ENCODE data around the gene VAPB. TPM values are rescaled to one million over a fixed set of nuclear protein-coding genes. Genes with fewer than 3 reads are reported as not detected.
A peak's percentile ranks its signal among the peaks of the same experiment; 100 is the strongest.

VAPB gene
- total RNA-seq, 5 donors from 2014 or later (not counting 1 experiment from before 2014, with no cell fraction given): 26.4 to 35.0 (median 30.8) TPM

DNA sequence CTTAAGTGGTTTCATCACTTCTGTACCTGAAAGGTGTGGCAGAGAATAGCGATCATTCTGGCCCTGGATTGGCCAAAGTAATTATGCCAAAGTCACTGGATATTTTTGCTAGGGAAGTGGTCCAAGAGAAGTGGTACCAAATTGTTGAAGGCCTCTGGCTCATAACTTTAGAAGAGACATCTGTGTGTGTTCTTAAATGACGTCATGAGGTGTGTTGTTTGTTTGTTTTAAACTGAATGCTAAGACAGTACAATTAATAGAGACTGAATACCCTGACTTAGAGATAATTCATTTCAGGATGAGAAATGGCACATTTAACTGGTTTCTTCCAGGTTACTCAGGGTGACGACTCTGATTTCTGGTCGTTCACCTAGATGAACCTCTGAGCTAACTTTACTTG lies 3.3 kb downstream of the VAPB start:
- CTCF ChIA-PET: interaction anchor here in 1 of 2 donors (1.2 kb wide), 1 partner anchor 40 kb away, joined by 3 read pairs; no protein-coding TSS in a partner anchor
- Mint-ChIP-seq H3K9me3 (no peaks in the 10 kb centered on the region), H3K4me1 (peaks cover 72 to 83% (median 74%) of the 10 kb centered on the region in 3 donors), H3K27ac (peak overlapping the region in 1 of 2 donors; percentile 48), H3K36me3 (peaks cover 23% of the 10 kb centered on the region), H3K27me3 (no peaks in the 10 kb centered on the region), H3K4me3 (peak overlapping the region in 2 of 3 donors; percentile 31 to 82)
- H3K27me3 ChIP-seq (replicated peaks in 1 of 2; ENCODE audit: control insufficient read depth in 2 of 2, extremely low read depth in 1 of 2, insufficient read depth in 2 of 2, low read length in 1 of 2): no peaks in the 10 kb centered on the region
- H3K9me3 ChIP-seq: no peaks in the 10 kb centered on the region
- 100% methylated on average over 1 of the region's 4 CpGs for WGBS (ENCODE audit: insufficient coverage)
- no peak overlapping the region for H3K27ac ChIP-seq (ENCODE audit: low read length)
- peaks cover 0 to 11% of the 10 kb centered on the region in 2 donors for H3K36me3 ChIP-seq (ENCODE audit: control insufficient read depth in 2 of 2, extremely low read depth in 1 of 2, insufficient read depth in 1 of 2, low read length in 1 of 2)
- POLR2A ChIA-PET: no interaction called here
- H3K4me1 ChIP-seq (ENCODE audit: control insufficient read depth in 1 of 2, extremely low read depth in 1 of 2, insufficient read depth in 2 of 2, low read length in 2 of 2): peaks cover 36 to 40% of the 10 kb centered on the region in 2 experiments
- no peak overlapping the region for H3K4me3 ChIP-seq (ENCODE audit: control insufficient read depth in 1 of 2, extremely low read depth in 1 of 2, low read length in 1 of 2)
- no peak for ATAC-seq (replicated peaks in 1 of 4)
- no peak for DNase-seq

DNA sequence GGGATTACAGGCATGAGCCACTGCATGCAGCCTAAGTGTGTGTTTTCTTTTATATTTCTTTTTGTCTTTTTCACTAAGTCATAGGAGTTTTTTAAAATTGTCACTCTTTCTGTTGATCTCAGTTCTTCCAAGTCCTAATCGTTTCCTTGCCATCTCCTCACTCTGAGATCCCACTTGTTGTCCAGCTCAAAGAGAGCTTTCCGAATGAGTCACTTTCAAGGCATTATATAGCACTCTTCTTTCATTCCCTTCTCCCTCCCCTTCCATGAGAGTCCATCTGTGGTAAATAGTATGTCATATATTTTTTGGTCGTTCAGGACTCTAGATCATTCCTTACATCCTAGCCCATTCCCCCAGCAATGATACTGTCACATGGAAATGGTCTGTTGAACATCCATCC lies 4.3 kb downstream of the VAPB start:
- H3K4me3 Mint-ChIP-seq: peak overlapping the region in 2 of 3 donors; percentile 25 to 82
- no peaks in the 10 kb centered on the region for H3K27me3 Mint-ChIP-seq
- Histone ChIP-seq H3K27me3 (replicated peaks in 1 of 2; ENCODE audit: control insufficient read depth in 2 of 2, extremely low read depth in 1 of 2, insufficient read depth in 2 of 2, low read length in 1 of 2) (no peaks in the 10 kb centered on the region), H3K27ac (ENCODE audit: low read length) (no peak overlapping the region), H3K36me3 (ENCODE audit: control insufficient read depth in 2 of 2, extremely low read depth in 1 of 2, insufficient read depth in 1 of 2, low read length in 1 of 2) (peaks cover 0 to 11% of the 10 kb centered on the region in 2 donors), H3K4me1 (ENCODE audit: control insufficient read depth in 1 of 2, extremely low read depth in 1 of 2, insufficient read depth in 2 of 2, low read length in 2 of 2) (peaks cover 38 to 41% of the 10 kb centered on the region in 2 experiments), H3K4me3 (ENCODE audit: control insufficient read depth in 1 of 2, extremely low read depth in 1 of 2, low read length in 1 of 2) (no peak overlapping the region), H3K9me3 (no peaks in the 10 kb centered on the region)
- ATAC-seq (replicated peaks in 1 of 4) (no peak), DNase-seq (no peak)
- H3K9me3 Mint-ChIP-seq: no peaks in the 10 kb centered on the region
- POLR2A ChIA-PET: no interaction called here
- peaks cover 28% of the 10 kb centered on the region for H3K36me3 Mint-ChIP-seq
- no peak overlapping the region for H3K27ac Mint-ChIP-seq
- no CpG with 5 or more reads among the region's 3 CpGs for WGBS (ENCODE audit: insufficient coverage)
- CTCF ChIA-PET: interaction anchor here in 1 of 2 donors (1.2 kb wide), 1 partner anchor 39 kb away, joined by 3 read pairs; no protein-coding TSS in a partner anchor
- H3K4me1 Mint-ChIP-seq: peaks cover 79 to 87% (median 83%) of the 10 kb centered on the region in 3 donors

DNA sequence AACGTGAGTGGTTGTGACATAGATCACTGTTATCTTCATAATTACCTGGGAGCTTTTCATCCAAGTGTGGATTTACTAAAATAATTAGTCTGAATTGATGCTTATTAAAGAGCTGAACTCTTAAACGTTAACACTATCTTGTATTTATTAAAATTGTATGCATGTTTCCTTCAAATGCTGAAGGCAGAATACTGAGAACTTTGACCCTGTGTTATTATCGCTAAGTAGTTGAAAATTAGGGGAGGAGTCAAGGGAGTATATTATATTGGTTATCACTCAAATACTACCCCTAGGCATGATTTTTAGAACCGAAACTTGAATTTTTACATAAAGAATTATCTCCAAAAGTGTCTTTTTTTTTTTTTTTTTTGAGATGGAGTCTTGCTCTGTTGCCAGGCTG lies 5.8 kb downstream of the VAPB start:
- WGBS (ENCODE audit: insufficient coverage): no CpG with 5 or more reads among the region's 4 CpGs
- no peaks in the 10 kb centered on the region for H3K27me3 Mint-ChIP-seq
- H3K27ac Mint-ChIP-seq: no peak overlapping the region
- peaks cover 84 to 96% (median 95%) of the 10 kb centered on the region in 3 donors for H3K4me1 Mint-ChIP-seq
- Histone ChIP-seq H3K4me1 (ENCODE audit: control insufficient read depth in 1 of 2, extremely low read depth in 1 of 2, insufficient read depth in 2 of 2, low read length in 2 of 2) (peaks cover 37 to 51% of the 10 kb centered on the region in 2 experiments), H3K27ac (ENCODE audit: low read length) (no peak overlapping the region), H3K36me3 (ENCODE audit: control insufficient read depth in 2 of 2, extremely low read depth in 1 of 2, insufficient read depth in 1 of 2, low read length in 1 of 2) (peaks cover 0 to 11% of the 10 kb centered on the region in 2 donors), H3K9me3 (no peaks in the 10 kb centered on the region), H3K27me3 (replicated peaks in 1 of 2; ENCODE audit: control insufficient read depth in 2 of 2, extremely low read depth in 1 of 2, insufficient read depth in 2 of 2, low read length in 1 of 2) (no peaks in the 10 kb centered on the region), H3K4me3 (ENCODE audit: control insufficient read depth in 1 of 2, extremely low read depth in 1 of 2, low read length in 1 of 2) (no peak overlapping the region)
- ChIA-PET CTCF (no interaction called here), POLR2A (interaction anchor here in 1 of 2 donors (1.4 kb wide), 1 partner anchor 10 kb away, joined by 3 read pairs; no protein-coding TSS in a partner anchor)
- no peaks in the 10 kb centered on the region for H3K9me3 Mint-ChIP-seq
- H3K4me3 Mint-ChIP-seq: peak overlapping the region in 1 of 3 donors; percentile 42
- DNase-seq (no peak), ATAC-seq (replicated peaks in 1 of 4) (no peak)
- H3K36me3 Mint-ChIP-seq: peaks cover 30% of the 10 kb centered on the region

DNA sequence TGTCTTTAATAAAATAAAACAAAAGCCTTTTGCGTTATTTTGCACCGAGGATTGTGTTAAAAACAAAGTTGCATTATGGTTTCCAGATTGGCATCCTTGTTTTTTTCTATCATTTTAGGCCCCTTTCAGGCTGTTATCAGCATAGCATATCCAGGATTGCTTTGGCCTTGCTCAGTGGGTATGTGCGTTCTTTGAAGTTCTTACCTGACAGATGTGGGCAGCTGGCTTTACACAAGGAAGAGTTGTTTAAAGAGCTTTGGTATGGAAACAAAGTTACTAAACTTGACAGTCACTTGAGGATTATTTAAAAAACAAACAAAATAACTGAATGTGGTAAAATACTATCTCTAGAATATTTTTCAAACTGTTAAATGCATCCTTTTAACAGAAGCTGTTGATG lies 6.6 kb downstream of the VAPB start:
- Histone ChIP-seq H3K36me3 (ENCODE audit: control insufficient read depth in 2 of 2, extremely low read depth in 1 of 2, insufficient read depth in 1 of 2, low read length in 1 of 2) (peaks cover 0 to 11% of the 10 kb centered on the region in 2 donors), H3K9me3 (no peaks in the 10 kb centered on the region), H3K27ac (ENCODE audit: low read length) (no peak overlapping the region), H3K27me3 (replicated peaks in 1 of 2; ENCODE audit: control insufficient read depth in 2 of 2, extremely low read depth in 1 of 2, insufficient read depth in 2 of 2, low read length in 1 of 2) (no peaks in the 10 kb centered on the region), H3K4me1 (ENCODE audit: control insufficient read depth in 1 of 2, extremely low read depth in 1 of 2, insufficient read depth in 2 of 2, low read length in 2 of 2) (peaks cover 31 to 46% of the 10 kb centered on the region in 2 experiments), H3K4me3 (ENCODE audit: control insufficient read depth in 1 of 2, extremely low read depth in 1 of 2, low read length in 1 of 2) (no peak overlapping the region)
- ATAC-seq (replicated peaks in 1 of 4) (no peak), DNase-seq (no peak)
- H3K9me3 Mint-ChIP-seq: no peaks in the 10 kb centered on the region
- ChIA-PET POLR2A (interaction anchor here (1.4 to 1.5 kb wide), 2 partner anchors 9 to 14 kb away, joined by 3 read pairs; no protein-coding TSS in a partner anchor), CTCF (interaction anchor here in 1 of 2 donors (0.7 kb wide), 1 partner anchor 52 kb away, joined by 3 read pairs; no protein-coding TSS in a partner anchor)
- peaks cover 76 to 96% (median 95%) of the 10 kb centered on the region in 3 donors for H3K4me1 Mint-ChIP-seq
- WGBS (ENCODE audit: insufficient coverage): 92% methylated on average over 2 of the region's 3 CpGs
- H3K4me3 Mint-ChIP-seq: peak overlapping the region in 1 of 3 donors; percentile 42
- peaks cover 26% of the 10 kb centered on the region for H3K36me3 Mint-ChIP-seq
- no peak overlapping the region for H3K27ac Mint-ChIP-seq
- no peaks in the 10 kb centered on the region for H3K27me3 Mint-ChIP-seq

DNA sequence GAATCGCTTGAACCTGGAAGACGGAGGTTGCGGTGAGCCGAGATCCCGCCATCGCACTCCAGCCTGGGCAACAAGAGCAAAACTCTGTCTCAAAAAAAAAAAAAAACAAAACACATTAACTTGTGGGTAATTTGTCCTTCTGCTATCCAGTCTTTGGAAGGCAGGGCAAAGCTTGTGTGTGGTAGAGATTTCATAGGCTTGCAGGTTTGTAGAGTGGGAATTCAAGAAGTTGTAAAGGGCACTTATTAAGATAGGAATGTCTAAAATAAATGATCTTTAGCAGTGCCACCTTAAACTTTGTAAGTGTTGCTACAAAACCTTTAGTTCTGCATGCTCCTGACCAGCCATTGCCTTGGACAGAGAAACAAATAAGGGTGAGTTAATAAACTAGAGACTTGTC lies 8.4 kb downstream of the VAPB start:
- no peak overlapping the region for H3K4me3 Mint-ChIP-seq
- H3K4me1 ChIP-seq (ENCODE audit: control insufficient read depth in 1 of 2, extremely low read depth in 1 of 2, insufficient read depth in 2 of 2, low read length in 2 of 2): peaks cover 26 to 35% of the 10 kb centered on the region in 2 experiments
- H3K4me3 ChIP-seq (ENCODE audit: control insufficient read depth in 1 of 2, extremely low read depth in 1 of 2, low read length in 1 of 2): no peak overlapping the region
- DNase-seq: no peak
- CTCF ChIA-PET: interaction anchor here in 1 of 2 donors (0.6 kb wide), 1 partner anchor 32 kb away, joined by 4 read pairs; no protein-coding TSS in a partner anchor
- no peaks in the 10 kb centered on the region for H3K9me3 ChIP-seq
- no peaks in the 10 kb centered on the region for H3K9me3 Mint-ChIP-seq
- no peaks in the 10 kb centered on the region for H3K27me3 ChIP-seq (replicated peaks in 1 of 2; ENCODE audit: control insufficient read depth in 2 of 2, extremely low read depth in 1 of 2, insufficient read depth in 2 of 2, low read length in 1 of 2)
- no CpG with 5 or more reads among the region's 6 CpGs for WGBS (ENCODE audit: insufficient coverage)
- no peaks in the 10 kb centered on the region for H3K27me3 Mint-ChIP-seq
- no peak for ATAC-seq (replicated peaks in 1 of 4)
- POLR2A ChIA-PET: interaction anchor here in 1 of 2 donors (0.7 kb wide), 1 partner anchor 76 kb away, joined by 9 read pairs; no protein-coding TSS in a partner anchor
- peaks cover 0 to 2% of the 10 kb centered on the region in 2 donors for H3K36me3 ChIP-seq (ENCODE audit: control insufficient read depth in 2 of 2, extremely low read depth in 1 of 2, insufficient read depth in 1 of 2, low read length in 1 of 2)
- H3K36me3 Mint-ChIP-seq: peaks cover 14% of the 10 kb centered on the region
- no peak overlapping the region for H3K27ac Mint-ChIP-seq
- peaks cover 58 to 80% (median 80%) of the 10 kb centered on the region in 3 donors for H3K4me1 Mint-ChIP-seq
- no peak overlapping the region for H3K27ac ChIP-seq (ENCODE audit: low read length)

DNA sequence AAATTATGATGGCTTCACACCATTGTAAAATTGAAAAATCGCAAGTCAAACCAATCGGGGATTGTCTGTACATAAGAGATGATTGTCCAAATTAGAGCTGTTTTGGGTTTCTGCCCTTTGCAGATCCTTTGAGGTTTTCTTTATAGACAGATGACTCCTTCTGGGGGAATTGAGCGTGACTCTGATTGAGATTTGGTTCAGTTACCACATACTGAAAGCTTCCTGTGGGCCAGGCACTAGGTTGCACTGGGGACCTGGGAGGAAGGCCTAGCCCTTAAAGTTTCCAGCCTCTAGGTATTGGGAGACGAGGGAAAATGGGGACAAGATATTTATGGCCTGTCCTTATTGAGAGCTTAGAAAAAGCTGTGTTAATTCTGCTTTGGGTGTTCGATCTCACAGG lies 9.2 kb downstream of the VAPB start:
- Histone ChIP-seq H3K27me3 (replicated peaks in 1 of 2; ENCODE audit: control insufficient read depth in 2 of 2, extremely low read depth in 1 of 2, insufficient read depth in 2 of 2, low read length in 1 of 2) (no peaks in the 10 kb centered on the region), H3K4me1 (ENCODE audit: control insufficient read depth in 1 of 2, extremely low read depth in 1 of 2, insufficient read depth in 2 of 2, low read length in 2 of 2) (peaks cover 24 to 37% of the 10 kb centered on the region in 2 experiments), H3K27ac (ENCODE audit: low read length) (no peak overlapping the region), H3K4me3 (ENCODE audit: control insufficient read depth in 1 of 2, extremely low read depth in 1 of 2, low read length in 1 of 2) (no peak overlapping the region), H3K9me3 (no peaks in the 10 kb centered on the region), H3K36me3 (ENCODE audit: control insufficient read depth in 2 of 2, extremely low read depth in 1 of 2, insufficient read depth in 1 of 2, low read length in 1 of 2) (peaks cover 0 to 2% of the 10 kb centered on the region in 2 donors)
- ATAC-seq (replicated peaks in 1 of 4) (no peak), DNase-seq (no peak)
- WGBS (ENCODE audit: insufficient coverage): 79% methylated on average over 5 of the region's 5 CpGs
- Mint-ChIP-seq H3K27ac (no peak overlapping the region), H3K36me3 (peaks cover 14% of the 10 kb centered on the region), H3K27me3 (no peaks in the 10 kb centered on the region), H3K4me1 (peaks cover 49 to 73% (median 72%) of the 10 kb centered on the region in 3 donors), H3K4me3 (peak overlapping the region in 1 of 3 donors; percentile 18), H3K9me3 (no peaks in the 10 kb centered on the region)
- CTCF ChIA-PET: interaction anchor here in 1 of 2 donors (0.6 kb wide), 1 partner anchor 12 kb away, joined by 3 read pairs; no protein-coding TSS in a partner anchor
- POLR2A ChIA-PET: interaction anchor here (0.5 to 0.8 kb wide), 2 partner anchors 10 to 120 kb away, joined by 3 to 4 read pairs; partner anchors contain the start of gene VAPB (in 1 of the 2)
